Muscle of leg (tissue), 11 donors: ENCODE data around the gene SLC27A1. TPM values are rescaled to one million over a fixed set of nuclear protein-coding genes. Genes with fewer than 3 reads are reported as not detected.
A peak's percentile ranks its signal among the peaks of the same experiment; 100 is the strongest.
"Not testable (repeated sequence)": the region's sequence is repeated elsewhere in the genome, so short reads cannot be mapped to it uniquely, and the experiment has no call there.

Source experiments
- DNase-seq: peaks from one replicate; pipeline ENCODE4 v3.0.0; 2013
- H3K27ac ChIP-seq: one replicate; pipeline ENCODE4 v1.5.1; 2013; ENCODE audit warnings: mild to moderate bottlenecking, low read length, control low read depth
- H3K27me3 ChIP-seq: one replicate; pipeline ENCODE4 v1.6.1; 2013; ENCODE audit warnings: low read length; ENCODE audit not compliant: control insufficient read depth, insufficient read depth
- H3K36me3 ChIP-seq: one replicate; pipeline ENCODE4 v1.6.1; 2013; ENCODE audit warnings: low read length; ENCODE audit not compliant: control insufficient read depth, insufficient read depth
- H3K4me1 ChIP-seq: one replicate; pipeline ENCODE4 v1.6.1; 2013; ENCODE audit warnings: low read length; ENCODE audit not compliant: control insufficient read depth, insufficient read depth
- H3K4me3 ChIP-seq: one replicate; pipeline ENCODE4 v1.5.1; 2013; ENCODE audit warnings: low read length, control low read depth
- H3K9me3 ChIP-seq: replicated peaks from 2 replicates; pipeline ENCODE4 v1.6.1; 2013; ENCODE audit warnings: low read depth, low read length; ENCODE audit not compliant: control insufficient read depth
- WGBS: methylation state at CpG from one replicate; pipeline ENCODE4 v1.1.5; 2013; ENCODE audit warnings: missing lambda C conversion rate; ENCODE audit not compliant: insufficient coverage; 5-methylcytosine and 5-hydroxymethylcytosine counted together
- polyA plus RNA-seq, 8 donors: library from polyadenylated mRNA; unstranded; fragments of 120-200 nt; gene quantifications; one replicate each; pipeline versions ENCODE4 v1.2.1 to v1.2.3, GENCODE V29; 2013; ENCODE audit warnings: inconsistent platforms in 1 of 8, low replicate concordance in 1 of 8; ENCODE audit not compliant: insufficient read length in 8 of 8, insufficient read depth in 1 of 8
- total RNA-seq: library from RNA; stranded (reverse); fragments of 120-200 nt; gene quantifications from one replicate; pipeline ENCODE4 v1.2.4, GENCODE V29; 2013

SLC27A1 gene
- total and polyA plus RNA-seq, 9 donors: 11.6 to 20.7 (median 15.8) TPM

DNA sequence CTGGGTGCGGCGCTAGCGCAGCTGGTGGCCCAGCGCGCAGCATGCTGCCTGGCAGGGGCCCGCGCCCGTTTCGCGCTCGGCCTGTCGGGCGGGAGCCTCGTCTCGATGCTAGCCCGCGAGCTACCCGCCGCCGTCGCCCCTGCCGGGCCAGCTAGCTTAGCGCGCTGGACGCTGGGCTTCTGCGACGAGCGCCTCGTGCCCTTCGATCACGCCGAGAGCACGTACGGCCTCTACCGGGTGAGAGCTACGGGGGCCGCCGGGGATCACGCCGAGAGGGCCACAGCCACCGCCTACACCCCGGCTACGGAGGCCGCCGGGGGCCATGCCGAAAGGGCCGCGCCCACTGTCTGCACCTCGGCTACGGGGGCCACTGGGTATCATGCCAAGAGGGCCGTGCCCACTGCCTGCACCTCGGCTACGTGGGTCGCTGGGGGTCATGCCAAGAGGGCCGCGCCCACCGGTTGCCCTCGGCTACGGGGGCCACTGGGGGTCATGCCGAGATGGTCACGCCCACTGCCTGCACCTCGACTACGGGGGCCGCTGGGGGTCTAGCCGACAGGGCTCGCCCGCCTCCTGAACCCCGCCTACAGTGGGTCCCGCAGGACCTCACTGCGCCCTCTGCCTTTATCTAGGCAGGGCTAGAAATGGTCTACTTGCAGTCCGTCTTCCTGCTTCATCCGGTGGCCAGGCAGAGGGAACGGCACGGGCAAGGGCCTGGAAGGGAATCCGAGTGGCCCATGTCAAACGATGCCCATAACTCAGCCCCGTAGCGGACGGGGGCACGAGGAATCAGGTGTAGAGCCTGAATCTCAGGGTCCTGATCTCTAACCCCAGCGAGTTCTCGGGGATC lies 41.6 kb downstream of the SLC27A1 start:
- WGBS: under 1% methylated on average over 82 of the region's 82 CpGs
- H3K4me3 ChIP-seq: peak overlapping the region; percentile 82

DNA sequence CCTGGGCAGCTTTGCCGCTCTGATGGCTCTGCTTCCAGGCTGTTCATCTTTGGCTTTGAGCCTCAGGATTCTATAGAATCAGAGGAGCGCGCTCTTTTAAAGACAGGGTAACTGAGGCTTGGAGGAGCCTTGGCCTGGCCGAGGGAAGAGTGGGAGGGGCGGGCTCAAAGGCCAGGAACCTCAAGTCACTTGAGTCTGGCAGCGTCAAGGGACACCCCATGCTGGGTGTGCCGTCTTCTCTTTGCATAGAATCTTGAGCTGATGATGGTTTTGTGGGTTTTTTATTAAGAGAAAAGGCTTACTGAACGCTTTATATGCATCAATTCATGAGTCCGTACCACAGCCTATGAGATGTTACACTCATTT lies 42.2 kb downstream of the SLC27A1 start:
- Histone ChIP-seq H3K4me3 (peak overlapping the region; percentile 82), H3K27ac (peak overlapping the region; percentile 93), H3K4me1 (peaks cover 15% of the 10 kb centered on the region), H3K36me3 (peaks cover 18% of the 10 kb centered on the region), H3K27me3 (no peaks in the 10 kb centered on the region), H3K9me3 (peaks cover 5% of the 10 kb centered on the region)
- DNase-seq: no peak
- 41% methylated on average over 7 of the region's 9 CpGs for WGBS

More for the DNA sequence above, 41.6 kb downstream of the SLC27A1 start:
- Histone ChIP-seq H3K9me3 (no peaks in the 10 kb centered on the region), H3K36me3 (peaks cover 12% of the 10 kb centered on the region), H3K27me3 (no peaks in the 10 kb centered on the region), H3K4me1 (peaks cover 15% of the 10 kb centered on the region), H3K27ac (peak overlapping the region; percentile 93)
- peak; percentile 92 for DNase-seq

DNA sequence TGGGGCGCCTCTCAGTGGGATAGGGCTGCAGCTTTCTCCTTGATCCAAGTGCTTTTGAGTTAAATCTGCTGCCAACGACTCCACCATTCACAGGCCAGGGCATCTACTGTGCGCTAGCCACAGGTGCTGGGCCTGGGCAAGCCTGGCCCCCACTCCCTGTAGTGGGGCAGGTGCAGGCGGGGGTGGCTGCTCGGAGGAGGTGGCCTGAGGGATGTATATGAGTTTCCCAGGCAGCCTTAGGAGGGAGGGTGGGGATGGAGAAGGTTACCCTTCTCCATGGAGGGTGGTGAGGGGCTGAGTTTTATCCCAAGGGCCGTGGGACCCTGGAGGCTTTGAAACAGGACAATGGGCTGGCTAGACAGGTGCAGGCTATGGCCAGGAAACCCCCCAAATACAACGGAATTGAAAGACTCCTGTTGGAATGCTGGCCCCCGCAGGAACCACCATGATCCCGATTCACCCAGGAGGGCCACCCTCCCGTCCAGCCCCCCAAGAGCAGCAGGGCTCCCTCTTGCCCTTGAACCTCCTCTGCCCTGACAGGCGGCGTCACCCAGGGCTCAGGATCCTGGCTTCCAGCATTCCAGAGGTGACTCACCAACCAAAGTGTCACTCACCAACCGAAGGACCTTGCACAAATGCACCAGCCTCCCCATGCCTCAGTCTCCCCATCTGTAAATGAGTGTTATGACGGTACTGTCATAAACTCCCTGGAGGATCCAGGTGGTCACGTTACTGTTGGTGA lies 45.3 kb downstream of the SLC27A1 start:
- WGBS: 90% methylated on average over 11 of the region's 15 CpGs
- no peak overlapping the region for H3K27ac ChIP-seq
- no peak overlapping the region for H3K4me3 ChIP-seq
- H3K36me3 ChIP-seq: peaks cover 35% of the 10 kb centered on the region
- peaks cover 16% of the 10 kb centered on the region for H3K9me3 ChIP-seq
- H3K4me1 ChIP-seq: peaks cover 11% of the 10 kb centered on the region
- DNase-seq: no peak
- no peaks in the 10 kb centered on the region for H3K27me3 ChIP-seq

DNA sequence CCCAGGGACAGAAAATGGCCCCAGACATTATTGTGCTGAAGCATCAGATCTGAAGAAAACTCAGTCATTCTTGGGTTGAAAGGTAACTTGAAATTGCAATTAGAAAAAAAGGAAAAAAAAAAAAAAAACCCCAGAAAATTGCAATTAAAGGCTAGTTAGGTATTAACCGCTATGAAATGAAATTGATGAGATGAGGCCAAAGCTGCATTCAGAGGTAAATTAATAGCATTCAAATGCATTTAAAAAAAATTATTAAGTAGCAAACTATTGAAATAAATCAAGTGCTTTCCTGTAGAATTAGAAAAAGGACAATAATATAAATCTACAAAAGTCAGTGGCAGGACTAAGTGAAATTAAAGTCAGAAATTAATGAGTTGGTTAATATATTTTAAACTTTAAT lies 47.6 kb downstream of the SLC27A1 start:
- H3K9me3 ChIP-seq: peaks cover 16% of the 10 kb centered on the region
- H3K4me3 ChIP-seq: no peak overlapping the region
- no peak for DNase-seq
- H3K36me3 ChIP-seq: peaks cover 43% of the 10 kb centered on the region
- no peak overlapping the region for H3K27ac ChIP-seq
- WGBS: no CpG with 5 or more reads among the region's 1 CpG
- H3K27me3 ChIP-seq: no peaks in the 10 kb centered on the region
- H3K4me1 ChIP-seq: peaks cover 3% of the 10 kb centered on the region

DNA sequence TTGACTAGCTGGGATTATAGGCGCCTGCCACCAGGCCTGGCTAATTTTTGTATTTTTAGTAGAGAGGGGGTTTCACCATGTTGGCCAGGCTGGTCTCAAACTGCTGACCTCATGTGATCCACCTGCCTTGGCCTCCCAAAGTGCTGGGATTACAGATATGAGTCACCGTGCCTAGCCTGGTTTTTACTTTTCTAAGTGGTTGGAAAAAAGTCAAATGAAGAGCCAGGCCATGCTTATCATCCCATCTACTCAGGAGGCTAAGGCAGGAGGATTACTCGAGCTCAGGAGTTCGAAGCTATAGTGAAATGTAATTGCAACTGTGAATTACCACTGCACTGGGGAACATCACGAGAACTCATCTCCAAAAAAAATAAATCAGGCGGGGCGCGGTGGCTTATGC lies 48.3 kb downstream of the SLC27A1 start:
- 100% methylated on average over 1 of the region's 8 CpGs for WGBS
- not testable (repeated sequence) for H3K27ac ChIP-seq, DNase-seq, H3K4me3 ChIP-seq, H3K27me3 ChIP-seq
- Histone ChIP-seq H3K9me3 (peaks cover 16% of the 10 kb centered on the region), H3K4me1 (peaks cover 10% of the 10 kb centered on the region), H3K36me3 (peaks cover 43% of the 10 kb centered on the region)

DNA sequence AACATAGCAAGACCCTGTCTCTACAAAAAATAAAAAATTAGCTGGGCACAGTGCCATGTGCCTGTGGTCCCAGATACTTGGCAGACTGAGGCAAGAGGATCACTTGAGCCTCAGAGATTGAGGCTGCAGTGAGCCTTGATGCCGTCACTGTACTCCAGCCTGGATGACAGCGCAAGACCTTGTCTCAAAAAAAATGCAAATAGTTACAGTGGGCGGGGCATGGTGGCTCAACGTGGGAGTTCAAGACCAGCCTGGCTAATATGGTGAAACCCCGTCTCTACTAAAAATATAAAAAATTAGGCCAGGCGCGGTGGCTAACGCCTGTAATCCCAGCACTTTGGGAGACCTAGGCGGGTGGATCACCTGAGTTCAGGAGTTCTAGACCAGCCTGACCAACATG lies 49.6 kb downstream of the SLC27A1 start:
- Histone ChIP-seq H3K4me1 (peaks cover 11% of the 10 kb centered on the region), H3K36me3 (peaks cover 43% of the 10 kb centered on the region), H3K27ac (no peak overlapping the region), H3K27me3 (no peaks in the 10 kb centered on the region), H3K4me3 (no peak overlapping the region), H3K9me3 (peaks cover 16% of the 10 kb centered on the region)
- no peak for DNase-seq
- 86% methylated on average over 4 of the region's 9 CpGs for WGBS

DNA sequence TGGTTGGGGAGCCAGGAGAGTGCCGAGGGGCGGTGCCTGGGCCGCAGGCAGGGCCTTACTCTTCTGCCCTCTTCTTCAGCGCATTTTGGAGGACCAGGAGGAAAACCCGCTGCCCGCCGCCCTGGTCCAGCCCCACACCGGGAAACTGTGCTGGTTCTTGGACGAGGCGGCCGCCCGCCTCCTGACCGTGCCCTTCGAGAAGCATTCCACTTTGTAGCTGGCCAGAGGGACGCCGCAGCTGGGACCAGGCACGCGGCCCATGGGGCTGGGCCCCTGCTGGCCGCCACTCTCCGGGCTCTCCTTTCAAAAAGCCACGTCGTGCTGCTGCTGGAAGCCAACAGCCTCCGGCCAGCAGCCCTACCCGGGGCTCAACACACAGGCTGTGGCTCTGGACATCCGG lies 50.5 kb downstream of the SLC27A1 start:
- Histone ChIP-seq H3K27me3 (no peaks in the 10 kb centered on the region), H3K4me3 (no peak overlapping the region), H3K36me3 (peaks cover 36% of the 10 kb centered on the region), H3K27ac (no peak overlapping the region), H3K4me1 (peaks cover 11% of the 10 kb centered on the region), H3K9me3 (peaks cover 16% of the 10 kb centered on the region)
- WGBS: 92% methylated on average over 25 of the region's 25 CpGs
- DNase-seq: no peak

DNA sequence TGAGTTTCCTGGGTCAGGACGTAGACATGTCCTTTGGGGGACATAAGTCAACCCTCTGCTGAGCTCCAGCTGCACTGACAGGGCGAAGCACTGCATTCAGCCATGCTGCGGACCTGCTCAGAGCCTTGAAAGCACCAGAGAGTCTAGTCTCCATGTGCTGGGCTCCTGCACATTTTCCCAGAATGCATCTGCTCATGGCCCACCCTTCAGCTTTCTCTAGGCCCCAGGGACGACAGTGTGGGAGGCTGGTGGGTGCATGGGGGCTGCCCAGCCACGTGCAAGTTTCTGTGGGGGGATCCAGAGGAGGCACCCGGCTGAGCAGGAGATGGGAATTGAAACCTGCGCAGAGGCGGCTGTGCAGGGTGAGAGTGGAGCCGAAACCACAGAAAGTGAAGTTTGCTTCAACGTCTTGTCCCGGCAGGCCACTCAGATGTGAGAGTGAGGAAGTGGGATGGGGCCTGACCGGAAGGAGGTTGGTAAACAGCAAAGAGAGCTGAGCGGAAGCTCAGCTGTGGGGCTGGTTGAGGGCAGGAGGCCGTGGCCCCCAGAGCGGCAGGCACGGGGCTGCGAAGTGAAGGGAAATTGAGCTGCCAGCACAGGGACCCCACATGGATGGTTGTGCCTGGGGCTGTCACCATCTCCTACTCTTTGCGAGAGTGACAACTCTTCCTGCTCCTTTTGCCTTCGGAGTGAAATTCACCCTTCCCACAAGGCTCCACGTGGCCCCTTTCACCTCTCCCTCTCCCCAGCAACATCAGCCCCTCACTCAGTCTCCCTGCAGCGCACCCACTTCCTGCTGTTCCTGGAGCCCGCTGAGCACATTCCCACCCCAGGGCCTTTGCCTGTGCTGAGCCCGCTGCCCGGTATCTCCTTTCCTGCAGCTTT lies 52.9 kb downstream of the SLC27A1 start:
- Histone ChIP-seq H3K9me3 (peaks cover 4% of the 10 kb centered on the region), H3K4me3 (no peak overlapping the region), H3K4me1 (peaks cover 11% of the 10 kb centered on the region), H3K27ac (peak overlapping the region; percentile 71), H3K27me3 (no peaks in the 10 kb centered on the region), H3K36me3 (peaks cover 22% of the 10 kb centered on the region)
- peak; percentile 79 for DNase-seq
- WGBS: 46% methylated on average over 22 of the region's 24 CpGs

DNA sequence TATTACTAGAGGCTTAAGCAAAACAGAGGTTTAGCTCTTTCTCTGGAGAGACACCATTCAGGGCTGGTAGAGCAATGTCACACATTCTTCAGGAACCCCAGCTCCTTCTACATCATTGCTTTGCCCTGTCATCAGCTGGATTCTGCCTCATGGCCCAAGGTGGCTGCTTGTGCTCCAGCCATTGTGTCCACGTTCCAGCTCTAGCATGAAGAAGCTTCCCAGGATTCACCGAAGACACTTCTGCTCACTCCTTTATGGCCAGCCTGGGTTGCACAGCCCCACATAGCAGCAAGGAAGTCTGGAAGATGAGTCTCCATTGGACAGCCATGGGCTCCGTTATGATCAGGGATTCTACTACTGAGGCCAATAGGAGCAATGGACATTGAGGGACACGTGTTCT lies 54.3 kb downstream of the SLC27A1 start:
- peaks cover 7% of the 10 kb centered on the region for H3K9me3 ChIP-seq
- WGBS: 94% methylated on average over 3 of the region's 4 CpGs
- no peaks in the 10 kb centered on the region for H3K27me3 ChIP-seq
- peaks cover 11% of the 10 kb centered on the region for H3K4me1 ChIP-seq
- peaks cover 13% of the 10 kb centered on the region for H3K36me3 ChIP-seq
- no peak overlapping the region for H3K27ac ChIP-seq
- H3K4me3 ChIP-seq: no peak overlapping the region
- DNase-seq: no peak
